Smooth muscle cell (in vitro differentiated cells): ENCODE results near the gene SIGLEC7. TPM values are rescaled to one million over a fixed set of nuclear protein-coding genes. Genes with fewer than 3 reads are reported as not detected.

Source experiments
- DNase-seq: peaks from one replicate; lab custom pipeline; 2025; ENCODE audit not compliant: unreplicated experiment; lab: John Stamatoyannopoulos, UW
- H2AFZ ChIP-seq: fragments of 200-600 bp; sonication (generic); 2 replicates; pipeline ENCODE4 v1.6.0; 2016; ENCODE audit warnings: antibody characterized with exemption, low read depth, mild to moderate bottlenecking
- H3F3A ChIP-seq: fragments of 200-600 bp; sonication (generic); 2 replicates; pipeline ENCODE4 v1.6.0; 2017; ENCODE audit warnings: antibody characterized with exemption, low read depth
- H3K27ac ChIP-seq: fragments of 200-600 bp; sonication (generic); 2 replicates; pipeline ENCODE4 v1.5.1; 2016; ENCODE audit warnings: low read depth, mild to moderate bottlenecking
- H3K27me3 ChIP-seq: fragments of 200-600 bp; sonication (generic); 2 replicates; pipeline ENCODE4 v1.6.1; 2016; ENCODE audit warnings: low read depth, mild to moderate bottlenecking
- H3K36me3 ChIP-seq: fragments of 200-600 bp; sonication (generic); 2 replicates; pipeline ENCODE4 v1.5.1; 2016; ENCODE audit warnings: low read depth
- H3K4me1 ChIP-seq: fragments of 200-600 bp; sonication (generic); 2 replicates; pipeline ENCODE4 v1.5.1; 2016; ENCODE audit warnings: low read depth
- H3K4me2 ChIP-seq: fragments of 200-600 bp; sonication (generic); 2 replicates; pipeline ENCODE4 v1.6.0; 2016; ENCODE audit warnings: mild to moderate bottlenecking
- H3K4me3 ChIP-seq: fragments of 200-600 bp; sonication (generic); 2 replicates; pipeline ENCODE4 v1.5.1; 2016; ENCODE audit warnings: mild to moderate bottlenecking
- H3K79me2 ChIP-seq: fragments of 200-600 bp; sonication (generic); 2 replicates; pipeline ENCODE4 v1.6.0; 2016; ENCODE audit warnings: low read depth, mild to moderate bottlenecking
- H3K9ac ChIP-seq: fragments of 200-600 bp; sonication (generic); 2 replicates; pipeline ENCODE4 v1.6.0; 2016; ENCODE audit warnings: low read depth
- H3K9me3 ChIP-seq: fragments of 200-600 bp; sonication (generic); replicated peaks from 2 replicates; pipeline ENCODE4 v1.5.1; 2016; ENCODE audit warnings: low read depth
- H4K20me1 ChIP-seq: fragments of 200-600 bp; sonication (generic); 2 replicates; pipeline ENCODE4 v1.6.0; 2016; ENCODE audit warnings: low read depth
- WGBS: methylation state at CpG from one replicate; pipeline ENCODE4 v1.1.7; 2016; ENCODE audit warnings: low lambda C conversion rate; 5-methylcytosine and 5-hydroxymethylcytosine counted together
- polyA plus RNA-seq: library from polyadenylated mRNA; unstranded; fragments of >200 nt; fragmentation: Nextera tagmentation; extraction: Ambion mirVana; gene quantifications from 2 replicates; pipeline ENCODE4 v1.2.1, GENCODE V29; 2016
- total RNA-seq: library from RNA; depleted of rRNA; stranded (reverse); fragments of >200 nt; gene quantifications from 2 replicates; pipeline ENCODE4 v1.2.3, GENCODE V29; 2014
- TF ChIP-seq, protein P1 (sequence below): fragments of 200-600 bp; sonication (generic); IDR thresholded peaks from 2 replicates; pipeline ENCODE4 v1.5.1; 2017; ENCODE audit warnings: borderline replicate concordance, mild to moderate bottlenecking, antibody characterized with exemption; ENCODE audit not compliant: insufficient read depth, poor library complexity, severe bottlenecking

The SIGLEC7 gene
- total and polyA plus RNA-seq, 2 experiments from 2014 or later = not detected

DNA sequence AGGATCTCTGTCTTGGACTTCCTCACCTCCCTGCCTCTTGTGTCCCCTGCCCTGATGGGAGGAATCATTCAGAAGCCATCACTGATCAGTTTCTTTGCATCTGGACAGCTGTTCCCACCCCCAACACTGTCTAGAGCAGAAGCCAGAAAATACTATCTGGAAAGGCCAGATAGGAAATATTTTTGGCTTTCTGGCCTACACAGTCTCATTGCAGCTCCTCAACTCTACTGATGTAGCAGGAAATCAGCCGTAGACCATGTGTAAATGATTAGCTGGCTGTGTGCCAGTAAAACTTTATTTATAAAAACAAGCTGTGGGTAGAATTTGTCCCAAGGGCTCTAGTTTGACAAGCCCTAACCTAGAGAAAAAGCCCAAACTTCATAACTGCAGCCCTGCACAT is 5.6 kb downstream of the SIGLEC7 start:
- Histone ChIP-seq H3F3A (no peaks in the 10 kb centered on the region), H3K9ac (no peak overlapping the region), H2AFZ (no peak overlapping the region), H3K9me3 (no peaks in the 10 kb centered on the region), H3K4me1 (no peaks in the 10 kb centered on the region), H3K27me3 (no peaks in the 10 kb centered on the region), H3K4me2 (no peak overlapping the region), H3K36me3 (no peaks in the 10 kb centered on the region), H3K27ac (no peak overlapping the region), H3K4me3 (no peak overlapping the region), H3K79me2 (no peaks in the 10 kb centered on the region), H4K20me1 (no peaks in the 10 kb centered on the region)
- TF ChIP-seq, protein P1, sequence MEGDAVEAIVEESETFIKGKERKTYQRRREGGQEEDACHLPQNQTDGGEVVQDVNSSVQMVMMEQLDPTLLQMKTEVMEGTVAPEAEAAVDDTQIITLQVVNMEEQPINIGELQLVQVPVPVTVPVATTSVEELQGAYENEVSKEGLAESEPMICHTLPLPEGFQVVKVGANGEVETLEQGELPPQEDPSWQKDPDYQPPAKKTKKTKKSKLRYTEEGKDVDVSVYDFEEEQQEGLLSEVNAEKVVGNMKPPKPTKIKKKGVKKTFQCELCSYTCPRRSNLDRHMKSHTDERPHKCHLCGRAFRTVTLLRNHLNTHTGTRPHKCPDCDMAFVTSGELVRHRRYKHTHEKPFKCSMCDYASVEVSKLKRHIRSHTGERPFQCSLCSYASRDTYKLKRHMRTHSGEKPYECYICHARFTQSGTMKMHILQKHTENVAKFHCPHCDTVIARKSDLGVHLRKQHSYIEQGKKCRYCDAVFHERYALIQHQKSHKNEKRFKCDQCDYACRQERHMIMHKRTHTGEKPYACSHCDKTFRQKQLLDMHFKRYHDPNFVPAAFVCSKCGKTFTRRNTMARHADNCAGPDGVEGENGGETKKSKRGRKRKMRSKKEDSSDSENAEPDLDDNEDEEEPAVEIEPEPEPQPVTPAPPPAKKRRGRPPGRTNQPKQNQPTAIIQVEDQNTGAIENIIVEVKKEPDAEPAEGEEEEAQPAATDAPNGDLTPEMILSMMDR = no peak
- DNase-seq = no peak
- WGBS = 60% methylated on average over 1 of the region's 1 CpG

DNA sequence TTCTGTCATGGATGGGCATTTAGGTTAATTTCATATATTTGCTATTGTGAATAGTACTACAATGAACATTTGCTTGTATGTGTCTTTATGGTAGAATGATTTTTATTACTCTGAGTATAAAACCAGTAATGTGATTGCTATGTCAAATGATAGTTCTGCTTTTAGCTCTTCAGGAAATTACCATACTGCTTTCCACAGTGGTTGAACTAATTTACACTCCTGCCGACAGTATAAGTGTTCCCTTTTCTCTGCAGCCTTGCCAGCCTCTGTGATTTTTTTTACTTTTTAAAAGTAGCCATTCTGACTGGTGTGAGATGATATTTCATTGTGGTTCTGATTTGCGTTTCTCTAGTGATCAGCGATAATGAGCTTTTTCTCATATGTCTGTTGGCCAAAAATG is 6.5 kb downstream of the SIGLEC7 start:
- no peak for DNase-seq
- no peak overlapping the region for H3K4me3 ChIP-seq
- no peaks in the 10 kb centered on the region for H3F3A ChIP-seq
- H3K27ac ChIP-seq = no peak overlapping the region
- no peaks in the 10 kb centered on the region for H3K36me3 ChIP-seq
- no peaks in the 10 kb centered on the region for H3K79me2 ChIP-seq
- H3K27me3 ChIP-seq = no peaks in the 10 kb centered on the region
- 94% methylated on average over 3 of the region's 3 CpGs for WGBS
- no peaks in the 10 kb centered on the region for H3K9me3 ChIP-seq
- H2AFZ ChIP-seq = no peak overlapping the region
- no peak overlapping the region for H3K9ac ChIP-seq
- H3K4me2 ChIP-seq = no peak overlapping the region
- H3K4me1 ChIP-seq = no peaks in the 10 kb centered on the region
- TF ChIP-seq, protein P1 = no peak
- no peaks in the 10 kb centered on the region for H4K20me1 ChIP-seq

DNA sequence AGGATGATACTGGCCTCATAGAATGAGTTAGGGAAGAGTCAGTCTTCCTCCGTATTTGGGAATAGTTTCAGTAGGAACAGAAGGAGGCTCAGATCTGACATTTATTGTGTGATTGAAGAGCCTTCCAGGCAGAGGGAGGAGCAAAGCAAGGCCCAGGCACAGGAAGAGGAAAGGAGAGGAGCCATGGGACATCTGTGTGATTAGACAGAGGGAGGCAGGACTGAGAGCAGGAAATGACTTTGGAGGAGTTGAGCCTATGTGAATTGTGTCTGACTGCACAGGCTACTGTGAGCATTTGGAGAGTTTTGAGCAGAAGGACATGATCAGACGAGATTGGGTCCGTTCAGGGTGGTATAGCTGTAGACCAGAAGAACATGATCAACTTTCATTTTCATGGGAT is 8.5 kb downstream of the SIGLEC7 start:
- WGBS = 60% methylated on average over 3 of the region's 3 CpGs

DNA sequence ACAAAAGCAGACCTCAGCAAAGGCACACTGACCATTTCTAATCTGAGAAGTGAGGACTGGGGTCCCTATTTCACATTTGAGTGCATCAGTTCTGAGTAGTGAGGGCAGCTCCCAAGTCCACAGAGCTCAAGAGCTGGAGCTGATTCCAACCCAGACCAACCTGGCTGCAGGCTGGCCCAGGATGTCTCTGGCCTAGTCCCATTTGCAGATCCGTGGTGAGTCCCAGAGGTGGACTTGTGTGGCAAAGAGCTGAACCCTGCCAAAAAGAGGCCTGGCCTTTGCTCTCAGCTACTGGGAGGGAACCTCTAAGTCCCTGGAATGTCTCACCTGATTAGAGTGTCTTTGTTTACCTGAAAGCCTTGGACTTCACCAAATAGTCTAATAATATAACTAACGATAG is 14.6 kb downstream of the SIGLEC7 start:
- Histone ChIP-seq H3K9ac (no peak overlapping the region), H3F3A (no peaks in the 10 kb centered on the region), H3K4me2 (no peak overlapping the region), H3K79me2 (no peaks in the 10 kb centered on the region), H4K20me1 (no peaks in the 10 kb centered on the region), H3K36me3 (no peaks in the 10 kb centered on the region), H3K4me3 (no peak overlapping the region), H3K27me3 (no peaks in the 10 kb centered on the region), H2AFZ (no peak overlapping the region), H3K27ac (no peak overlapping the region), H3K4me1 (no peaks in the 10 kb centered on the region), H3K9me3 (no peaks in the 10 kb centered on the region)
- 74% methylated on average over 2 of the region's 2 CpGs for WGBS
- no peak for DNase-seq
- TF ChIP-seq, protein P1 = no peak

More for the DNA sequence above, 8.5 kb downstream of the SIGLEC7 start:
- H3K9me3 ChIP-seq = no peaks in the 10 kb centered on the region
- no peak for DNase-seq
- H3K79me2 ChIP-seq = no peaks in the 10 kb centered on the region
- no peak overlapping the region for H3K4me3 ChIP-seq
- TF ChIP-seq, protein P1 = no peak
- no peak overlapping the region for H3K4me2 ChIP-seq
- no peaks in the 10 kb centered on the region for H4K20me1 ChIP-seq
- no peak overlapping the region for H2AFZ ChIP-seq
- H3F3A ChIP-seq = no peaks in the 10 kb centered on the region
- no peaks in the 10 kb centered on the region for H3K4me1 ChIP-seq
- no peaks in the 10 kb centered on the region for H3K36me3 ChIP-seq
- H3K27ac ChIP-seq = no peak overlapping the region
- no peak overlapping the region for H3K9ac ChIP-seq
- no peaks in the 10 kb centered on the region for H3K27me3 ChIP-seq
